Hypothalamus (tissue), 51 donors: ENCODE data around the gene ADAMTSL3.
"Not testable (repeated sequence)": the region's sequence is repeated elsewhere in the genome, so short reads cannot be mapped to it uniquely, and the experiment has no call there.

Experiments used
- DNase-seq, 51 donors: peaks; one replicate each; lab custom pipeline; 2025; lab: John Stamatoyannopoulos, UW

The ADAMTSL3 gene

DNA sequence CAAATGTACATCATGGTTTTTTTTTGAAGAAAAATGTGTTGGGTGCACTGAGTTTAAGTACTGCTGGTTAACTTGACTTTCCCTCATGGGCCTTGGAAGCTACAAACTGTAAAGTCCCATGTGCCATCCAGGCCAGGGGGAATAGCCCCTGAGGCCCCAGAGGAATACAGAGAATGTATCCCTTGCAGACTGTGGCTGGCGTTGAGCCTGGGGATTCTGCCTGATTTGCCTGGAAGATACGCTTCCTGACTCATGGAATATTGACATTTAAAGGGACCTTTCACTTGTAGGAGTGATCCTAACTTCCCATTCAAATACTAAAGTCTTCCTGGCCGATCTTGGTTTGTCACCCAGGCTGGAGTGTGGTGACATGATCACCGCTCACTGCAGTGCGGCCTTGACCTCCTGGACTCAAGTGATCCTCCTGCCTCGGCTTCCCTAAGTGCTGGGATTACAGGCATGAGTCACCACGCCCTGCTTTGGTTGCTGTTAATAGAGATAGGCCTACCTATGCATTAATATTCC, 42.0 kb downstream of the ADAMTSL3 start:
- no peak for DNase-seq

DNA sequence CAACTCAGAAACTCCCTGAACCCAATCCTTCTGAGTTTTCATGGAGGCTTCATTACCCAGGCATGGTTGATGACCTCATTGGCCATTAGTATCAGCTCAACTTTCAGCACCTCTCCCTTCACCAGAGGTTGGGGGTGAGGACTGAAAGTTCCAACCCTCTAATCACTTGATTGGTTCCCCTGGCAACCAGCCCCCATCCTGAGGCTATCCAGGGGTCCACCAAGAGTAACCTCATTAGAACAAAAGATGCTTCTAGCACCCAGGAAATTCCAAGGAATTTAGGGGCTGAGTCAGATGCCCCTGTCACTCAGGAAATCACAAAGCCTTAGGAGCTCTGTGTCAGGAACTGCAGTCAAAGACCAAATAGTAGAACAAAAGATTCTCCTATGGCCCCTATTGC, 43.8 kb downstream of the ADAMTSL3 start:
- DNase-seq, result no peak

DNA sequence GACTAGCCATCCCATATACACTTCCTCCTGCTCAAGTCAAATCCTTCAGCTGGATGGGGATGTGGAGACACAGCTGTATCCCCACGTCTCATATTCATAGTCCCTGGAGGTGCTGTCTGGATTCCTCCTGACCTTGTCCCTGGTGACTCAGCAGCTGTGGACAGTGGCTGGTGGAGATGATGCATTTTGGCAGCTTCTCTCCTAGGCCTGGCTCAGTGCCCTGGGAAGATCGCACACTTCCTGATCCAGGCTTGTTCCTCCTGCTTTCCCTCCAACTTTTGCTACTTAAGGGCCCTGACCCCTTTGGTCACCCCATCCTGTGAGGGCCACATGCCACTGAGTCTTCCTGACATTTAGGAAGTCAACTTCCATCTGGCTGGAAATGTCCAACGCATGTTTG, 44.4 kb downstream of the ADAMTSL3 start:
- DNase-seq, result no peak

DNA sequence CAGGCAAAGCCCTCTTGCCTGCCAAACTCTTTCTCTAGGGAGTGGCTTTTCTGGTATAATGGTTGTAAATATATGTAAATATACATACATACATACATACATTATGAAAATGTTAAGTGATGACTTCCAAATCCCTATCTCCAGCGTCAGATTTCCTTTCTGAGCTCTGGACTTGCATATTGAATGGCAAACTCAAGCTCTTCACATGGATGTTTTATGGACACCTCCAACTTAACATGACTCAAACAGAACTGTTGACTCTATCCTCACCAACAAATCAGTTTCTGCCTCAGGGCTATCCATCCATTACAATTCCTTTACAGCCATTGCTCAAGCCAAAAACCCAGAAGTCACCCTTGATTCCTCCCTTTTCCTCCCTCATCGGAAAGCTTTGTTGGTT, 45.1 kb downstream of the ADAMTSL3 start:
- no peak for DNase-seq

DNA sequence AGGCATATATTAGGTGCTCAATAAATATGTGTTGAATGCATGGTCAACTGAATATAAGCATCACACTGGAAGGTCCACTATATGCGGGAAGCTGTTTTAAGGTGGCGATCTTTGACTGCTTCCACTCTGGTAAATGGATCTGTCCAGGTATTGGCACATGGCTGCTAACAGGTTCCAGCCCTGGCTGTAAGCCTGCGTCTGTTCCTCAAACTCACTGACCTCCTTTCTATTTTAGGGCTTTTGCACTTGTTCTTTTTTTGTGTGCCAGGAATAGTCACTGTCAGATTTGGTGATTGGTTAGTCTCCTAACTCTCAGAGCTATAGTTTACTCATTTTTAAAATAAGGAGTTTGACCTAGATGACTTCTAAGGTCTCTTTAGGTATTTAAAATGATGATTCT, 46.2 kb downstream of the ADAMTSL3 start:
- no peak for DNase-seq

DNA sequence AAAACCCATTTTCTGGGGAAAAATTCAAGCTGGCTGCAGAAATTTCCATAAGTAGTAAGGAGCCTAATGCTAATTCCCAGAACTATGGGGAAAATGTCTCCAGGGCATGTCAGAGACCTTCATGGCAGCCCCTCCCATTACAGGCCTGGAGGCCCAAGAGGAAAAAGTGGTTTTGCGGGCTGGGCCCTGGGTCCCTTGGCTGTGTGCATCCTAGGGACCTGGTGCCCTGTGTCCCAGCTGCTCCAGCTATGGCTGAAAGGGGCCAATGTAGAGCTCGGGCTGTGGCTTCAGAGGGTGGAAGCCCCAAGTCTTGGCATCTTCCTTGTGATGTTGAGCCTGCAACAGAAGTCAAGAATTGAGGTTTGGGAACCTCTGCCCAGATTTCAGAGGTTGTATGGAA, 48.4 kb downstream of the ADAMTSL3 start:
- DNase-seq, result not testable (repeated sequence)

DNA sequence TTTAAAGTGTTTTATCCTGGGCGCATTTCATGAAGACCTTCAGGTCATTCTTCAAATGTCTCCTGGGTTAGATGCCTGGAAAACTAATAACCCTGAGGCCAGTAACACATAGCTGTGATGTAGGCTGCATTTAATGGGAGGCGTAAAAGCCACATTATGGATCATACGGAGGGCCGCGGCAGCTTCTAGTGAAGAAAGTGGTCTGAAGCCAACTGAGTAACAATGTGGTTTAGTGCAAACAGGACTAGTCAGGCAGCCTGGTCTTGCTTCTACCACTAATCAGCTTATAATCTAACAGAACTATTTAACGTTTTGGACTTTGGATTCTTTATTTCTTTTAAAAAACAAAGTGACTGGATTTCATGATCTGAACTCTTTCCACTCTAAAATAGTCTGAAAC, 54.4 kb downstream of the ADAMTSL3 start:
- no peak for DNase-seq

DNA sequence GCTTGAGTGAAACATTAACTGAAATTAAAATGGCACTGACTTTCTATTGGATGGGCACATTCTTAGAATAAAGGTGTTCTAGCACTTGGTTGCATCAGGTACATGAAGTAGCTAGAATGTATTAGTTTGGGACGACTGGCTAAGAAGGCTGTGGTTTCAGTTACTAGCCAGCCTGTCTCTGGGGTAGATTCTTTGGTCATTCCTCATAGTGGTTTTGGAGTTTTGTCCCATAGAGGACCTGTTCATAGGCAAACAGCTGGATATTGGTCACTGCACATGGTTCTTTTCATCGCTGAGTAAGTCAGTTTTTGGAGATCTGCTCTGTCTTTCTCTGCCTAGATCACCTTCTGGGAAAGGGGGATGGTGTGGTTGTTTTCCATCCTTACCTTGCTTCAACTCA, 55.3 kb downstream of the ADAMTSL3 start:
- DNase-seq, result no peak

DNA sequence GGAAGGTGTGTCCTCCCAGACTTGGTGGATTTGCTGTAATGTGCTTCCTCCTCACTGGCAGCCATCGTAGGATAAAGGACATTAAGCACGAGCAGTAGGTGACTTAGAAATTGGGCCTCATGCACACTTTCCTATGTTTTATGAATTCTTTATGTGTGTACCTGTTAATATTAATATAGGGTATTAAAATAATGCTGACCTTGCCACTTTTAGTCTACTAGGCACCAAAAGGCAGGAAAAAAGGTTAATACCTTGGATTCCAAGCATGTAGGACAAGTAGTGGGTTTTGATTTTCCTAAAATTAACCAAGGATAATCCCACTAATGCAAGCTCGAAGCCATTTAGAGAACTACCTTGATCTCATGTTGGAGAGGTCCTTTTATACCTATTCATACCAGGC, 55.9 kb downstream of the ADAMTSL3 start:
- DNase-seq, result no peak

DNA sequence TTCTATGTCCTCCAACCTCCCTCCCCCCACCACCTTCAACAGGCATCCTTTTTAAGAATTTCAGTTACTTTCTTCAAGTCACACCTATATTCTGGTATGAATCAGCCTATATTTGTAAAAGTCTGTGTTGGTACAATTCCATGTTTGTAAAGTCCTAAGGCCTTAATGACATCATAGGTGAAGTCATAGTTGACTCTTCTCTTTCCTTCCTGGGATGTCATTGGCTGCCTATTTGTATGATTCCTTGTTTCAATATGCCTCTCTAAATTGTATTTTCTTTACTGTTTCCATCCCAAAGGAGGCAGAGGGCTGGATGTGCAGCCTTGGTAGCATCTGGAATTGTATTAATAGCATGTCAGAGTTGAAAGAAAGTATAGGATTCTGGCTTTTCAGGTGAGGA, 56.5 kb downstream of the ADAMTSL3 start:
- DNase-seq, result no peak

DNA sequence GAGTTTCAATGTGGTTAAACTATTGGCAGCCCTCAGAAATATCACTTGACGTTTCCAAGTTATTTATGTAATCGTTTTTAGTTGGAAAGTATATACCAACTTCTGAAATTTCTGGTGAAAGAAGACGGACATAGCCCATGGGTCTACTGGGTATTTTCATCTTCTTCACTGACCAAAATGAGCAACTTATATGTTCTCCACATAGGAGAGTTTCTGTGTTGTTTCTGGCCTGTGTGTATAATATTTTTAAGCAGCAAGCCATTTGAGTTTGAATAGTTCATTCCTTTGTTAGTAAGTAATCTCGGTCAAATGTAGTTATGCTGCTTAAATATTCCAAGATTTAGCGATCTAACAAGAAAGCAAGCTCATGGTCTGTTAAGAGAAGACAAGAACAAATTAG, 57.3 kb downstream of the ADAMTSL3 start:
- no peak for DNase-seq

DNA sequence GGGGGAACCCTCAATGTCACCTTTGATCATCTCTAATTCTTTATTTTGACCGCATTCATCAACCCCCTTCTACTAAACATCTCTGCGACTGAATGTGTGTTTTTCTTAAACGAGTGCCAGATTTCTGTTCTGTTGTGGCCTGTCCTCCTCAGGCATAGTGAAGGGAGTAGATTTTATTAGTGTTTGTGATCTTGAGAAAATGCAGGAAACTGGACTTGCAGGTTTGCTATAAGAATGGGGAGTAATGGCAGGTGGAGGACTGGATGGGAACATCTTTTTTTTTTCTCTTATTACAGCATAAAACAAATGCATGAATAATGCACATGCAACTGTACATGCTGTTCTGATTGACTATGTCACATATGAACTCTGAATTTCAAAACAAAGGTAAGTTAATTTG, 59.3 kb downstream of the ADAMTSL3 start:
- no peak for DNase-seq

DNA sequence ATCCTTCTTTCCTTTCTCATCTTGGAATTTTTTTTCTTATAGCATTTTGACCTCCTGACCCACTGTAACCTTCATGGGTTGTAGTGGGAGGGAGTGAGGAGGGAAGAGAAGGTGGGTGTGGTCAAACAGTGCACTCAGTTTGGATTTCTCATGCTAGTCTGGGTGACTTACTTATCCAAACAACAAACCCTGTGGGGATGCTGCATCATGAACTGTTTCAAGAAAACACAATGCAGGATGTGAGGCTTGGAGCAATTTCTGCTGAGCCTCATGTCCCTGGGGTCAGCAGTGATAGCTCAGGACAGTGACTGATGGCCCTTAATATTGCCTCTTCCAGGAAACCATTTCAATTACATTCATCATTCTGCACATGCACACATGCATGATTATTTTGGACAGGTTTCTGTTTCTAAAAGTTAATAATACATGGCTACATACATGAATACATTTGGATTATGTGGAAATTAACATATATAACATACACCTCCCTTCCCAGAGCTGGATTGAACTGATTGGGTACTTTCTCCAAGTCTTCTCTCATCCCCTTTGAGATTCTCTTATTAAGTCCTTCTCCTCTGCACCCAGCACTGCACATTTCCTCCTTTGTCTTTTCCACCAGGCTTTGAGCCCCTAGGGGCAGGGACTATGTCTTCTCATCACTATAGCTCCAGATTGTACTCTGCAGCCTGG, 61.2 kb downstream of the ADAMTSL3 start:
- no peak for DNase-seq

DNA sequence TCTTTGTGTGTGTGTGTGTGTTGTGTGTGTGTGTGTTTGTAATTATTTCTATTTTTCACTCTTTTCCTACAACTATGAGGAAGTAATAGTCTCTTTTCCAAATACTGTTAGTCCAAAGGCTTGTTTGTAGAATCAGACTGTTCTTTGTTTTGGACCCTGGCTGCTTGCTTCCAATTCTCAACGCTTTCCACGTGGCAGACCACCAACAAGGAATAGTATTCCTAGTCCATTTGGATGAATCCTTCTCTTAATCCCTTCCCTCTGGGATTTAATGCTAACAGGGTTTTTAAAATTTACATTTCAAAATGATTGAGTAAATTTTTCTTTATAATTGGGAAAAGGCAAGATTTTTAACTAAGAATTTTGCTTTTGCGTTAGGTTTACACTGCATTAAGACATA, 62.7 kb downstream of the ADAMTSL3 start:
- no peak for DNase-seq

DNA sequence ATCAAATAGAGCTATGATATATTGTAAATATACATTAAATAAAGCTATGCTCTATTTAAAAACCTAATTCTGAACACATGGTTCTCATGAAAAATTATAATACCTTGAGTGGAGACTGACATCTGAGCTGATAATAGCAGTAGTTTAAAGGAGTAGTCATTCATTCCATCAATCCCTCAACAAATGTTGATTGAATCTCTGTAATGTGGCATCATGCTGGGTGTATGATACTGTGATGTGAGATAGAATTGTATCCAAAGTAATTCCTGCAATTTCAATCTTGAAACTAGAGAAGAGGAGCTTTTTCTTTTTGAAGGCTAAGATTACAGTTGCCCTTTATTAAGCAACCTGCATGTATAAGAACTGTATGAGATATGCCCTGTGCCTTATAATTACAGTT, 63.1 kb downstream of the ADAMTSL3 start:
- no peak for DNase-seq

DNA sequence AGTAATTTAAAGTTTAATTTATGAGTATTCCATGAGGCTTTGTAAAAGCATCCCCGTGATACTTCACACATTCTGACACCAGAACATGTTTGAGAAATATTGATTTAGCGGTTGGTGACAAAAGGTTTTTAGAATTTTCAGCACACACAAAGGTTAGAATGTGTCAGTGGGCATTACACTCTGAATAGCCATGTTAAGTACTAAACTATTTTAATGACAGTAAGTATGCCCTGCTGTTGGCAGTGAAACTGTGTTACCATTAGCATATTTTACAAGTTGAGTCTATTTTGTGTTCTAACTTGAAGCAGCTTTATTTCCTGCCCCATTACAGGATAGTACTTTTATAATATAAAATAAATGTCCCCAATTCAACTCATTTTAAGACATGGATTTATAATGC, 66.5 kb downstream of the ADAMTSL3 start:
- DNase-seq, result no peak

DNA sequence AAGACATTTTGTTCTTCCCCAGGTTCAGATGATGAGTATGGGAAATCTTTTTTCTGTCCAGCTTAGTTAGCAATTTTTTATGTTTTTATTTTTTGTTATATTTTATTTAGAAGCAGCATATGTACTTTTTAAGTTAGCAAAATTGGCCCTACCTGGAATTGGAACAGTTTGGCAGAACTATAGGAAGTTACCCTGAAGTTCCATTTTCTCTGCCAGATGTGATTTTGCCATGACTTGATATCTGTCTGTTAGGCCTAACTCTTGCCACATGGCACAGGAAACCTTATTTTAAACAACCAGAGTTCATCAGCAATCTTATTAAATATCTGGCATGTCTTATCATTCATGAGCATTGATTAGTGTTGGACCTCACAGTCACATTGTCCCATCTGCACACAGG, 67.1 kb downstream of the ADAMTSL3 start:
- no peak for DNase-seq

DNA sequence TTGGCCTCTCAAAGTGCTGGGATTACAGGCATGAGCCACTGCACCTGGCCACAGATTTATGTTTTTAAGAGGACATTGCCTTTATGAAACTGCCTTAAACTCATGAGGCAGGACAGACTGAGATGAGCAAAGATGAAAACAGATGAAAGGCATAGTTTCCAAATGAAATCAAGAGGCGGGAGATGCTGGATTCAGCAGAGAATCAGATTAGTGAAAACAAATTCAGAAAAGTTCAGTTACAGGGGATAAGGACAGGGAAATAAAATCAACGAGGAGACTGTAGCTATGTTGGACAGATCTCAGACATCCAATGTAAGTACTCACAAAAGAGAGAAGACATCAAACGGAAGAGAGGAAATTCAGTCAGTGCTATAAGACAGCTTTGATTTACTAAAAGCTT, 68.1 kb downstream of the ADAMTSL3 start:
- no peak for DNase-seq

DNA sequence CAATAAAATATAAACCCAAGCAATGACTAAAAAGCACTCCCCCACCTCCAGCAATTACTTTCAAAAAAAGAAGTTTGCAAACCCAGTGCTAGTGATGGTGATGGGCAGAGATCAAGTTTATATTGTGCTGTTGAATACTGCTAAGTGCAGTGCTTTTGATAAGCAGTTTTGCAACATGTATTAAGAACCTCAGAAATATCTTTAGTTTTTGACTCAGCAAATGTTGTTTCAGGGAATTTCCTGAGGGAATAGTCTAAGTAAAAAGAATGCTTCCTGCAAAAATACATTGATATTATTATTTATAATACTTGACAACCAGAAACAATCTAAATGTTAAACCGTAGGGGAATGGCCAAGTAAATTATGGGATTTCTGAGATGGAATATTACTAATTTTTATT, 69.3 kb downstream of the ADAMTSL3 start:
- no peak for DNase-seq

DNA sequence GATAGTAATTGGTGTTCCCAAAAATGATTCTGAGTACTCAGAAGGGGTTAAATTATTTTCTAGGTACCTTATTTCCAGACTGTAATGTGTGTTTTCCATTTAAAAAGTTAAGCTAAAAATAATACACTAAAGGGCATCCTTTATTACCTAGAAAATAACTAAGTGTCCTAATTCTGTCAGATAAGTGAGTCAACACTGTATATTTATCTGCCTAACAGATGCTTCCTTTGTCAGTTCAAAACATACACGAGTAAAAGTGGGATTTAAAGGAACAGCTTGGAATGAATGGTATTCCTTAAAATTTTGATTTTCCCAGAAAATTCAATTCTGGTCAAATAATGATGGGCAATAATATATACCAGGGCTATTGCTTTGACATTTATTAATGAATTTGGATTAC, 78.3 kb downstream of the ADAMTSL3 start:
- DNase-seq, result no peak

DNA sequence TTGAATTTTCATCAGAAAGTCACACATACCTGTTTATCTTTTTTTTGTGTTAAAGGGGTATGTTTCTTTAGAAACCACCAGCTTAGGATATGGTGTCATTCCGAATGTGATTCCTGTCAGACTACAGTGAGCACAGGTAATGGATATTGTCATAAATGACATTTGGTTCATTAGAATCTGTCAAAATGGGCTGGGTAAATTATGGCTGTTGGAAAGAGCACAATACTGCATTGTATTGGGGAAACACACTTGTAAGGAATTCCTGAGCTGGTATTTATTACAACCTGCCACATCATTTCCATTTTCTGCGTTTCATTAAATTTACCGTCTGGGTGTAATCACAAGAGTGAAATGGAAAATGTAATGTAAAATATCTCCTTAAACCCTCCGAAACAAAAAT, 78.8 kb downstream of the ADAMTSL3 start:
- no peak for DNase-seq

DNA sequence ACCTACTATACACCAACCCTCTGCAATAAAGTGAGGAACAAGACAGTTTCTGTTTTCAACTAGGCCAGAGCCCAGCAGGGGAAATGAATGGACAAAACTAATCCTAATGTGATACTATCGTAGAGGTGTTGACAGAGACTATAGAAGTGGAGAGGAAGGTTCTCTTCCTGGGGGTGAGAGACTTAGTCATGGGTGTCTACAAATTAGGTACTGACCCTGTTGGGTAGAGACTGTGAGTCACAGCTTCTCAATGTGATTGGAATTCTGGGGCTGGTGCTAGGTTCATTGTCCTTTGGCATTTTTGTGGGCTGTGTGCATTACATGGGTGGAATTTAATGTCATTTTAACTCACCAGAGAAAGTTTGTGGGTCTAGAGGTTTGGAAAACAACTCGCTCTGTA, 79.3 kb downstream of the ADAMTSL3 start:
- no peak for DNase-seq

DNA sequence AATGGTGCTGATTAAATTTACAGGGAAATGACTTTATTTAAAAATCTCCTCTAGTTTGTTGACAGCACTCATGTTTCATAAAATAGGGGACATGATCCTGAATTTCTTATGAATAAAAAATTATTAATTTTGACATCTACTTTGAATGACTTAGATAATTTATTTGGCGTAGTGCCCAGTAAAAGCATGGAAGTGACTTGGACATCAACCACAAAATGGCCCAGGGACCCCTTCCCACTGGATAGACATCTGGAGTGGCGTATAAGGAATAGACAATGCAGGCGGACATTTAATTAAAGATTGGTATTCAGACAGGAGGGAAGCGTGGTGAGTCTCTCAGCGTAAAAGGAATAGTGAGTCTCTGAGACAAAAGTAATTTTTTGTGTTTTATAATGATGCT, 79.8 kb downstream of the ADAMTSL3 start:
- DNase-seq, result no peak
